Transverse colon (tissue), 4 donors: ENCODE measurements around the gene LOC101059915.

ENCODE experiments used
- CTCF ChIP-seq, 5 experiments: fragments of 200-600 bp in 3 of 5; fragments of 450-650 bp in 2 of 5; sonication (generic) in 3 of 5; IDR thresholded peaks; 1 replicate in 2 of 5; 2 replicates in 3 of 5; pipeline ENCODE4 v1.5.1; 2016 to 2017; ENCODE audit warnings: antibody characterized with exemption in 5 of 5, inconsistent platforms in 3 of 5, mild to moderate bottlenecking in 2 of 5, moderate library complexity in 1 of 5
- EP300 ChIP-seq: sonication (generic); formaldehyde crosslinking; IDR thresholded peaks from one replicate; pipeline ENCODE4 v1.6.1; 2017; ENCODE audit warnings: antibody characterized with exemption, low read depth
- POLR2A ChIP-seq: fragments of 450-650 bp; IDR thresholded peaks from one replicate; pipeline ENCODE4 v1.6.1; 2016; ENCODE audit warnings: antibody characterized with exemption, mild to moderate bottlenecking, moderate library complexity
- POLR2AphosphoS5 ChIP-seq, 3 donors: sonication (generic); formaldehyde crosslinking; IDR thresholded peaks; one replicate each; pipeline ENCODE4 v1.6.1; 2016; ENCODE audit warnings: antibody characterized with exemption in 3 of 3

DNA sequence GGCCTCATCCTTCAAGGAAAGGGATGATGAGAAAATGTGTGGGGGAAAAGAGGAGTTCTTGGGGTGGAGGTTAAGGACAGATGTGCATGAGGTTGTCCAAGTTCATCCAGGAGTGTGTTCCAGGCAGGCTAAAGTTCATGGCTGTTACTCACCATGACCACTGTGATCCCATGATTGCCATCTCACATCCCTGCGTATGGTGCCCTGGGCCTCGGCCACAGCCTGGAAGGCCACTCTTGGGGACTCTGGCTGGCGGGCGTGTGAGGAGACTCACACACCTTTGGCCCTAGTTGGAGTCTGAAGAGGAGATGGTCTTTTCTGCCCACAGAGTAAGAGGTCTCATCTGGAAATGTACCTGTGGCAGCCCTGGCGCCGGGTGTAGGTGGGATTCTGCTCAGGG is 7.4 kb upstream of the LOC101059915 start:
- TF ChIP-seq CTCF (IDR thresholded peaks at IDR 0.05): no peak
- no peak for TF ChIP-seq POLR2A
- no peak for TF ChIP-seq EP300
- no peak for TF ChIP-seq POLR2AphosphoS5 (IDR thresholded peaks at IDR 0.05)
